Measurements from ENCODE around the gene TMEM145.

Gene TMEM145

DNA sequence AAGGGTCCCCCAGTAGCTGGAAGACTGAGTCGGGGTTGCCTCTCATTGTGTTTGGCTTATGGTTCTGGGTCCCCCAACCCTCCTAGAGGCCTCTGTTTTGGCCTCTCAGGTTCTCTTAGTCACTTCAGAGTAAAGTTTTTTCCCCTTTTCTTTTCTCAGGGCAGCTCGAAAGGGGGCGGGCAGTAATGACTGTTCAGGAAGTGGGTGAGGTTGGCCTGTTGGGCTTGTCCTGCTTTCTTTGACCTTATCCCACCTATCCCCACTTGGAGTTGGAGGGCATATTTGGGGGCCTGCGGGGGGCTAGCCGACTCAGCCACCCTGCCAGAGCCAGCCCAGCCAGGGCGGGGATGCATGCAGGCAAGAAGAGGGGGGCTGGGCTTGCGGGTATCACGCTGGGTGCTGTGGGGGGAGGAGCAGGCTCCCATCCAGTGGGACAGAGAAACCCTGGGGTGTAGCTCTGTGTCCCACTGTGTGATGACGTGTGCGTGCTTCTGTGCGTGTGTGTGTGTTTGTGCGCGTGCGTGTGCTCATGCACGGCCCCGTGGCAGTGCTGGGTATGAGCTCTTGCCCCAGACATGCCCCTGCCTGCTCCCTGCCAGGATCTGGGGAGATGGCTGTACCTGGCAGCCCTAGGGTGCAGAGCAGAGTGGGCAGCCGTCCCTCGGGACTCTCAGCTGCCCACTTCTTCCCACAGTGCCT is 42.6 kb upstream of the TMEM145 start:
- H3K4me3 ChIP-seq (ENCODE audit: low read depth, low read length), result peak overlapping the region; percentile 67
- TF ChIP-seq, protein P1, sequence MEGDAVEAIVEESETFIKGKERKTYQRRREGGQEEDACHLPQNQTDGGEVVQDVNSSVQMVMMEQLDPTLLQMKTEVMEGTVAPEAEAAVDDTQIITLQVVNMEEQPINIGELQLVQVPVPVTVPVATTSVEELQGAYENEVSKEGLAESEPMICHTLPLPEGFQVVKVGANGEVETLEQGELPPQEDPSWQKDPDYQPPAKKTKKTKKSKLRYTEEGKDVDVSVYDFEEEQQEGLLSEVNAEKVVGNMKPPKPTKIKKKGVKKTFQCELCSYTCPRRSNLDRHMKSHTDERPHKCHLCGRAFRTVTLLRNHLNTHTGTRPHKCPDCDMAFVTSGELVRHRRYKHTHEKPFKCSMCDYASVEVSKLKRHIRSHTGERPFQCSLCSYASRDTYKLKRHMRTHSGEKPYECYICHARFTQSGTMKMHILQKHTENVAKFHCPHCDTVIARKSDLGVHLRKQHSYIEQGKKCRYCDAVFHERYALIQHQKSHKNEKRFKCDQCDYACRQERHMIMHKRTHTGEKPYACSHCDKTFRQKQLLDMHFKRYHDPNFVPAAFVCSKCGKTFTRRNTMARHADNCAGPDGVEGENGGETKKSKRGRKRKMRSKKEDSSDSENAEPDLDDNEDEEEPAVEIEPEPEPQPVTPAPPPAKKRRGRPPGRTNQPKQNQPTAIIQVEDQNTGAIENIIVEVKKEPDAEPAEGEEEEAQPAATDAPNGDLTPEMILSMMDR (IDR thresholded peaks at IDR 0.05; ENCODE audit: borderline replicate concordance, insufficient read depth, low read depth, low read length), result no peak

DNA sequence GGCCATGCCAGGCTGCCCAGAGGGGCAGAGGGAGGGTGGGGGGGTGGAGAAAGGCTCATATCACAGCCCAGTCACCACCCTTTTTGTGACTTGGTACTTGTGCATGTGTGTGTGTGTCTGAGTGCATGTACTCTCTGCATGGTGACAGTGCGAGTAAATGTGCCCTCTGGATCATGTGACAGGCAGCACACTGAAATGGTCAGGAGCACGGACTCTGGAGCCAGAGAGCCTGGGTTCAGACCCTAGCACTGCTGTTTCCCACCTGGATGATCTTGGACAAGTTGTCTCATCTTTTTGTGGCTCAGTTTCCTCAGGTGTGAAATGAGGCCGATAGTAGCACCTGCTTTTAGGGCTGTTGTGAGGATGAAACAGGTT is 42.1 kb upstream of the TMEM145 start:
- TF ChIP-seq, protein P1 (IDR thresholded peaks at IDR 0.05; ENCODE audit: borderline replicate concordance, insufficient read depth, low read depth, low read length), result no peak
- peak overlapping the region; percentile 67 for H3K4me3 ChIP-seq (ENCODE audit: low read depth, low read length)

DNA sequence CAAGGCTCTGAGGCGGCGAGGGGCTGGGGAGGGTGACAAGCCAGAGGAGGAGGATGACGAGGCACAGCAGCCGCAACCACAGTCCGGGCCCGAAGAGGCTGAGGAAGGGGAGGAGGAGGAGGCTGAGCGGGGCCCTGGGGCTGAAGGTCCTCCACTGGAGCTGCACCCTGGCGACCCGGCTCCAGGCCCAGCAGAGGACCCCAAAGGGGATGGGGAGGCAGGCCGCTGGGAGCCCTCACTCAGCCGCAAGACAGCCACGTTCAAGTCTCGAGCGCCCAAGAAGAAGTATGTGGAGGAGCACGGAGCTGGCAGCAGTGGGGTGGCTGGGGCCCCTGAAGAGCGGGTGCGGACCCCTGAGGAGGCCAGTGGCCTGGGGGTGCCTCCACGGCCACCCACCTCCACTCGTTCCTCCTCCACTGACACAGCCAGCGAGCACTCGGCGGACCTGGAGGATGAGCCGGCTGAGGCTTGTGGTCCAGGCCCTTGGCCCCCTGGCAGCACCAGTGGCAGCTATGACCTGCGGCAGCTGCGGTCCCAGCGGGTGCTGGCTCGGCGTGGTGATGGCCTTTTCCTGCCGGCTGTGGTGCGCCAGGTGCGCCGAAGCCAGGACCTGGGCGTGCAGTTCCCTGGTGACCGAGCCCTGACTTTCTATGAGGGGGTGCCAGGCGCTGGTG is 41.1 kb upstream of the TMEM145 start:
- TF ChIP-seq, protein P1 (IDR thresholded peaks at IDR 0.05; ENCODE audit: borderline replicate concordance, insufficient read depth, low read depth, low read length), result no peak
- H3K4me3 ChIP-seq (ENCODE audit: low read depth, low read length), result no peak overlapping the region

DNA sequence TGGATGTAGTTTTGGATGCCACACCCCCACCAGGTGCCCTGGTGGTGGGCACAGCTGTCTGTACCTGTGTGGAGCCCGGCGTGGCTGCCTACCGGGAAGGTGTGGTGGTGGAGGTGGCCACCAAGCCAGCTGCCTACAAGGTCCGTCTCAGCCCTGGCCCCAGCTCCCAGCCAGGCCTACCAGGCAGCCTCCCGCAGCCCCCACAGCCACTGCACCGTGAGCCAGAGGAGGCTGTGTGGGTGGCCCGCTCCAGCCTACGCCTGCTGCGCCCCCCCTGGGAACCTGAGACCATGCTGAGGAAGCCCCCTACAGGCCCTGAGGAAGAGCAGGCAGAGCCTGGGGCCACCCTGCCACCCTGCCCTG is 40.6 kb upstream of the TMEM145 start:
- H3K4me3 ChIP-seq (ENCODE audit: low read depth, low read length), result no peak overlapping the region
- TF ChIP-seq, protein P1 (IDR thresholded peaks at IDR 0.05; ENCODE audit: borderline replicate concordance, insufficient read depth, low read depth, low read length), result no peak

DNA sequence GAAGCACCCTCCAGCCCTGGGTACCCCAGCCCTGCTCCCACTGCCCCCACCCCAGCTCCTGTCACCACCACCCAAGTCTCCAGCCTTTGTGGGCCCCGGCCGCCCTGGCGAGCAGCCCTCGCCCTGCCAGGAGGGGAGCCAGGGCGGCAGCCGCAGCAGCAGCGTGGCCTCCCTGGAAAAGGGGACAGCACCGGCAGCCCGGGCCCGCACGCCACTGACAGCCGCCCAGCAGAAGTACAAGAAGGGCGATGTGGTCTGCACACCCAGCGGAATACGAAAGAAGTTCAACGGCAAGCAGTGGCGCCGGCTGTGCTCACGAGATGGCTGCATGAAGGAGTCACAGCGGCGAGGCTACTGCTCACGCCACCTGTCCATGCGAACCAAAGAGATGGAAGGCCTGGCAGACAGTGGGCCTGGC is 40.1 kb upstream of the TMEM145 start:
- TF ChIP-seq, protein P1 (IDR thresholded peaks at IDR 0.05; ENCODE audit: borderline replicate concordance, insufficient read depth, low read depth, low read length), result no peak
- H3K4me3 ChIP-seq (ENCODE audit: low read depth, low read length), result no peak overlapping the region

DNA sequence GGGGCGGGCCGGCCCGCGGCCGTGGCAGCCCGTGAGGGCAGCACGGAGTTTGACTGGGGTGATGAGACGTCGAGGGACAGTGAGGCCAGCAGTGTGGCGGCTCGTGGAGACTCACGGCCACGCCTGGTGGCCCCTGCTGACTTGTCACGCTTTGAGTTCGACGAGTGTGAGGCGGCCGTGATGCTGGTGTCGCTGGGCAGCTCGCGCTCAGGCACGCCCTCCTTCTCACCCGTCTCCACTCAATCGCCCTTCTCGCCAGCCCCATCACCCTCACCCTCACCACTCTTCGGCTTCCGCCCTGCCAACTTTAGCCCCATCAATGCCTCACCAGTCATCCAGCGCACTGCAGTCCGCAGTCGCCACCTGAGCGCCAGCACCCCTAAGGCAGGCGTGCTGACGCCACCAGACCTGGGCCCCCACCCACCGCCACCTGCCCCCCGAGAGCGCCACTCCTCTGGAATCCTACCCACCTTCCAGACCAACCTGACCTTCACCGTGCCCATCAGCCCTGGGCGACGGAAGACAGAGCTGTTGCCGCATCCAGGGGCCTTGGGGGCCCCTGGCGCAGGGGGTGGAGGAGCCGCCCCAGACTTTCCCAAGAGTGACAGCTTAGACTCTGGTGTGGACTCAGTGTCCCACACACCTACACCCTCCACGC is 39.6 kb upstream of the TMEM145 start:
- no peak overlapping the region for H3K4me3 ChIP-seq (ENCODE audit: low read depth, low read length)
- TF ChIP-seq, protein P1 (IDR thresholded peaks at IDR 0.05; ENCODE audit: borderline replicate concordance, insufficient read depth, low read depth, low read length), result no peak

Measured in GM12875 (cell line).